ENCODE data around the gene ZBTB40.

The ZBTB40 gene

GRCh38 chr1:22503721-22504410 is 52.2 kb downstream of the ZBTB40 start:
- DNase-seq (ENCODE audit: low read depth), result no peak

- no peak for DNase-seq (ENCODE audit: low read depth)
These were observed 54.6 kb downstream of the ZBTB40 start for GRCh38 chr1:22506130-22506692.

GRCh38 chr1:22507587-22507986 is 55.9 kb downstream of the ZBTB40 start:
- no peak for DNase-seq (ENCODE audit: low read depth)

- DNase-seq (ENCODE audit: low read depth), result no peak
These were observed 56.7 kb downstream of the ZBTB40 start for GRCh38 chr1:22508329-22508728.

- DNase-seq (ENCODE audit: low read depth), result no peak
These were observed 57.3 kb downstream of the ZBTB40 start for GRCh38 chr1:22508991-22509390.

- no peak for DNase-seq (ENCODE audit: low read depth)
These were observed 58.2 kb downstream of the ZBTB40 start for GRCh38 chr1:22509815-22510214.

GRCh38 chr1:22512873-22513272 is 61.2 kb downstream of the ZBTB40 start:
- DNase-seq (ENCODE audit: low read depth), result no peak

GRCh38 chr1:22516906-22517571 is 65.4 kb downstream of the ZBTB40 start:
- DNase-seq (ENCODE audit: low read depth), result no peak

- DNase-seq (ENCODE audit: low read depth), result no peak
These were observed 66.3 kb downstream of the ZBTB40 start for GRCh38 chr1:22517956-22518355.

- DNase-seq (ENCODE audit: low read depth), result no peak
These were observed 66.7 kb downstream of the ZBTB40 start for GRCh38 chr1:22518379-22518778.

- no peak for DNase-seq (ENCODE audit: low read depth)
These were observed 69.2 kb downstream of the ZBTB40 start for GRCh38 chr1:22520871-22521270.

GRCh38 chr1:22521692-22522091 is 70.0 kb downstream of the ZBTB40 start:
- no peak for DNase-seq (ENCODE audit: low read depth)

GRCh38 chr1:22522221-22522743 is 70.6 kb downstream of the ZBTB40 start:
- DNase-seq (ENCODE audit: low read depth), result no peak

GRCh38 chr1:22524481-22524880 is 72.8 kb downstream of the ZBTB40 start:
- no peak for DNase-seq (ENCODE audit: low read depth)

GRCh38 chr1:22525211-22525610 is 73.6 kb downstream of the ZBTB40 start:
- DNase-seq (ENCODE audit: low read depth), result no peak

- DNase-seq (ENCODE audit: low read depth), result no peak
These were observed 74.0 kb downstream of the ZBTB40 start for GRCh38 chr1:22525646-22526045.

GRCh38 chr1:22526098-22526497 is 74.4 kb downstream of the ZBTB40 start:
- no peak for DNase-seq (ENCODE audit: low read depth)

- no peak for DNase-seq (ENCODE audit: low read depth)
These were observed 75.0 kb downstream of the ZBTB40 start for GRCh38 chr1:22526677-22527076.

GRCh38 chr1:22527122-22527521 is 75.5 kb downstream of the ZBTB40 start:
- no peak for DNase-seq (ENCODE audit: low read depth)

GRCh38 chr1:22527555-22528296 is 76.1 kb downstream of the ZBTB40 start:
- no peak for DNase-seq (ENCODE audit: low read depth)

GRCh38 chr1:22528451-22528850 is 76.8 kb downstream of the ZBTB40 start:
- DNase-seq (ENCODE audit: low read depth), result no peak

- DNase-seq (ENCODE audit: low read depth), result no peak
These were observed 78.4 kb downstream of the ZBTB40 start for GRCh38 chr1:22529901-22530621.

Measured in activated T-cell treated with anti-CD3 and anti-CD28 coated beads for 48 hours (primary cell).